ENCODE results near the gene RHOBTB3.

Gene RHOBTB3

DNA sequence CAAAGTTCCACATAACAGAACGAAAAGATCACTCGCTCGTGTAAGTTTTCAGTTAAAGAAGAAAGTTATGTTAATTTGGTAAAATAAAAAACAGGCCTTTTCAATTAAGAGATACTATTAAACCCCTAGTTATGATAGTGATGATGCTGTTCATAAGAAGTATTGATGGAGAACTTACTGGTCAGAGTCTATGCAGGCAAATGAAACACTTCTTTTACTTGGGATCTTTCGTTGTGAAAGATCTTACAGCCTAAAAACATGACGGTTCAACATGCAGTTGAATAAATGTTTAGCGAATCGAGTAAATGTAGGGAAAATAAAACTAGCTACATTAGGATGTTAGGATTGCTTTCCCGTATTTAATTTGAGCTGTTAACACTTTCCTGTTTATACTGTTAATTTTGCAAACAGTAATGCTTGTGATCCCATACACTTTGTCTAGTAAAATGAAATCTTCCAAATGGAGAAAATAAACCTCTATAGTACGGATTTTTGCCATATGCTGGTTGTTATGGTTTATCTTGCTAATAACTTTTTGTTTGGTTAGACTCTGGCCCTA lies 2.0 kb downstream of the RHOBTB3 start:
- TF ChIP-seq, protein P1, sequence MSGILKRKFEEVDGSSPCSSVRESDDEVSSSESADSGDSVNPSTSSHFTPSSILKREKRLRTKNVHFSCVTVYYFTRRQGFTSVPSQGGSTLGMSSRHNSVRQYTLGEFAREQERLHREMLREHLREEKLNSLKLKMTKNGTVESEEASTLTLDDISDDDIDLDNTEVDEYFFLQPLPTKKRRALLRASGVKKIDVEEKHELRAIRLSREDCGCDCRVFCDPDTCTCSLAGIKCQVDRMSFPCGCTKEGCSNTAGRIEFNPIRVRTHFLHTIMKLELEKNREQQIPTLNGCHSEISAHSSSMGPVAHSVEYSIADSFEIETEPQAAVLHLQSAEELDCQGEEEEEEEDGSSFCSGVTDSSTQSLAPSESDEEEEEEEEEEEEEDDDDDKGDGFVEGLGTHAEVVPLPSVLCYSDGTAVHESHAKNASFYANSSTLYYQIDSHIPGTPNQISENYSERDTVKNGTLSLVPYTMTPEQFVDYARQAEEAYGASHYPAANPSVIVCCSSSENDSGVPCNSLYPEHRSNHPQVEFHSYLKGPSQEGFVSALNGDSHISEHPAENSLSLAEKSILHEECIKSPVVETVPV (CRISPR knock-in tag; IDR thresholded peaks at IDR 0.05) = no peak
- TF ChIP-seq, protein P2, sequence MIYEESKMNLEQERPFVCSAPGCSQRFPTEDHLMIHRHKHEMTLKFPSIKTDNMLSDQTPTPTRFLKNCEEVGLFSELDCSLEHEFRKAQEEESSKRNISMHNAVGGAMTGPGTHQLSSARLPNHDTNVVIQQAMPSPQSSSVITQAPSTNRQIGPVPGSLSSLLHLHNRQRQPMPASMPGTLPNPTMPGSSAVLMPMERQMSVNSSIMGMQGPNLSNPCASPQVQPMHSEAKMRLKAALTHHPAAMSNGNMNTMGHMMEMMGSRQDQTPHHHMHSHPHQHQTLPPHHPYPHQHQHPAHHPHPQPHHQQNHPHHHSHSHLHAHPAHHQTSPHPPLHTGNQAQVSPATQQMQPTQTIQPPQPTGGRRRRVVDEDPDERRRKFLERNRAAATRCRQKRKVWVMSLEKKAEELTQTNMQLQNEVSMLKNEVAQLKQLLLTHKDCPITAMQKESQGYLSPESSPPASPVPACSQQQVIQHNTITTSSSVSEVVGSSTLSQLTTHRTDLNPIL (CRISPR knock-in tag; IDR thresholded peaks at IDR 0.05; ENCODE audit: low read depth) = no peak
- TF ChIP-seq, protein P3, sequence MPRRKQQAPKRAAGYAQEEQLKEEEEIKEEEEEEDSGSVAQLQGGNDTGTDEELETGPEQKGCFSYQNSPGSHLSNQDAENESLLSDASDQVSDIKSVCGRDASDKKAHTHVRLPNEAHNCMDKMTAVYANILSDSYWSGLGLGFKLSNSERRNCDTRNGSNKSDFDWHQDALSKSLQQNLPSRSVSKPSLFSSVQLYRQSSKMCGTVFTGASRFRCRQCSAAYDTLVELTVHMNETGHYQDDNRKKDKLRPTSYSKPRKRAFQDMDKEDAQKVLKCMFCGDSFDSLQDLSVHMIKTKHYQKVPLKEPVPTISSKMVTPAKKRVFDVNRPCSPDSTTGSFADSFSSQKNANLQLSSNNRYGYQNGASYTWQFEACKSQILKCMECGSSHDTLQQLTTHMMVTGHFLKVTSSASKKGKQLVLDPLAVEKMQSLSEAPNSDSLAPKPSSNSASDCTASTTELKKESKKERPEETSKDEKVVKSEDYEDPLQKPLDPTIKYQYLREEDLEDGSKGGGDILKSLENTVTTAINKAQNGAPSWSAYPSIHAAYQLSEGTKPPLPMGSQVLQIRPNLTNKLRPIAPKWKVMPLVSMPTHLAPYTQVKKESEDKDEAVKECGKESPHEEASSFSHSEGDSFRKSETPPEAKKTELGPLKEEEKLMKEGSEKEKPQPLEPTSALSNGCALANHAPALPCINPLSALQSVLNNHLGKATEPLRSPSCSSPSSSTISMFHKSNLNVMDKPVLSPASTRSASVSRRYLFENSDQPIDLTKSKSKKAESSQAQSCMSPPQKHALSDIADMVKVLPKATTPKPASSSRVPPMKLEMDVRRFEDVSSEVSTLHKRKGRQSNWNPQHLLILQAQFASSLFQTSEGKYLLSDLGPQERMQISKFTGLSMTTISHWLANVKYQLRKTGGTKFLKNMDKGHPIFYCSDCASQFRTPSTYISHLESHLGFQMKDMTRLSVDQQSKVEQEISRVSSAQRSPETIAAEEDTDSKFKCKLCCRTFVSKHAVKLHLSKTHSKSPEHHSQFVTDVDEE (CRISPR knock-in tag; IDR thresholded peaks at IDR 0.05) = no peak
- TF ChIP-seq ESRRG (CRISPR knock-in tag; IDR thresholded peaks at IDR 0.05) = no peak
- TF ChIP-seq, protein P4, sequence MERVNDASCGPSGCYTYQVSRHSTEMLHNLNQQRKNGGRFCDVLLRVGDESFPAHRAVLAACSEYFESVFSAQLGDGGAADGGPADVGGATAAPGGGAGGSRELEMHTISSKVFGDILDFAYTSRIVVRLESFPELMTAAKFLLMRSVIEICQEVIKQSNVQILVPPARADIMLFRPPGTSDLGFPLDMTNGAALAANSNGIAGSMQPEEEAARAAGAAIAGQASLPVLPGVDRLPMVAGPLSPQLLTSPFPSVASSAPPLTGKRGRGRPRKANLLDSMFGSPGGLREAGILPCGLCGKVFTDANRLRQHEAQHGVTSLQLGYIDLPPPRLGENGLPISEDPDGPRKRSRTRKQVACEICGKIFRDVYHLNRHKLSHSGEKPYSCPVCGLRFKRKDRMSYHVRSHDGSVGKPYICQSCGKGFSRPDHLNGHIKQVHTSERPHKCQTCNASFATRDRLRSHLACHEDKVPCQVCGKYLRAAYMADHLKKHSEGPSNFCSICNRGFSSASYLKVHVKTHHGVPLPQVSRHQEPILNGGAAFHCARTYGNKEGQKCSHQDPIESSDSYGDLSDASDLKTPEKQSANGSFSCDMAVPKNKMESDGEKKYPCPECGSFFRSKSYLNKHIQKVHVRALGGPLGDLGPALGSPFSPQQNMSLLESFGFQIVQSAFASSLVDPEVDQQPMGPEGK (CRISPR knock-in tag; IDR thresholded peaks at IDR 0.05; ENCODE audit: borderline replicate concordance) = no peak; the same call in 1 of the 2 replicates
- TF ChIP-seq CSDC2 (CRISPR knock-in tag; IDR thresholded peaks at IDR 0.05) = no peak
- TF ChIP-seq ISL1 (CRISPR knock-in tag; IDR thresholded peaks at IDR 0.05) = no peak
- no peak for TF ChIP-seq TCF4 (CRISPR knock-in tag; IDR thresholded peaks at IDR 0.05; ENCODE audit: borderline replicate concordance)
- no peak for TF ChIP-seq ZNF565 (CRISPR knock-in tag; conservative IDR thresholded peaks at IDR 0.05; ENCODE audit: low read depth)
- no peak for TF ChIP-seq ZNF70 (CRISPR knock-in tag; IDR thresholded peaks at IDR 0.05)
- no peak for TF ChIP-seq ZFP3 (CRISPR knock-in tag; IDR thresholded peaks at IDR 0.05)
- TF ChIP-seq BACH2 (CRISPR knock-in tag; IDR thresholded peaks at IDR 0.05; ENCODE audit: borderline replicate concordance) = no peak
- no peak for TF ChIP-seq GLIS3 (CRISPR knock-in tag; IDR thresholded peaks at IDR 0.05)
- TF ChIP-seq ARNTL (CRISPR knock-in tag; IDR thresholded peaks at IDR 0.05; ENCODE audit: borderline replicate concordance, low read depth) = no peak
- no peak for TF ChIP-seq ZC3H10 (CRISPR knock-in tag; IDR thresholded peaks at IDR 0.05)
- TF ChIP-seq ZFP30 (CRISPR knock-in tag; IDR thresholded peaks at IDR 0.05) = no peak
- ATAC-seq = no peak

DNA sequence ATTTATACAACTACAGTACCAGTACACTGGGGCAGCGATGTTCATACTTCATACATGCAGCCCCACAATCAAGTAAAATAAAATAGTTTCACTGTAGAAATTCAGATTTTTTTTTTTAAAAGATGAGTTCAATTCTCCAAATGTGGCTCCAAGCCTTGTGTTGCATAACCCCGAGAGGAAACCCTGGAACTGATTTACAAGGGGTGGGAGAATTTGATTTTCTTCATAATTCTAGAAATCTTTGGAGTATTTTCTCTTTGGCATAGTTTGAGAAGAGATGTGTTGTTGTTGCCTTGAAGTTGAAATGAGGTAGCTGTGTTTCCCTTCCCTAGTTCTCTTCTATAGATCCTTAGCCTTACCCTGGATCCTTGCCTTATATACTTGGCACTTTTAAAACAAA lies 3.1 kb downstream of the RHOBTB3 start:
- TF ChIP-seq ZC3H10 (CRISPR knock-in tag; IDR thresholded peaks at IDR 0.05) = no peak
- no peak for TF ChIP-seq PPARA (CRISPR knock-in tag; IDR thresholded peaks at IDR 0.05; ENCODE audit: borderline replicate concordance)
- TF ChIP-seq, protein P3 (CRISPR knock-in tag; IDR thresholded peaks at IDR 0.05) = no peak
- TF ChIP-seq, protein P4 (CRISPR knock-in tag; IDR thresholded peaks at IDR 0.05; ENCODE audit: borderline replicate concordance) = no peak
- no peak for TF ChIP-seq ISL1 (CRISPR knock-in tag; IDR thresholded peaks at IDR 0.05)
- no peak for TF ChIP-seq TCF4 (CRISPR knock-in tag; IDR thresholded peaks at IDR 0.05; ENCODE audit: borderline replicate concordance)
- no peak for TF ChIP-seq OSR1 (CRISPR knock-in tag; IDR thresholded peaks at IDR 0.05)
- no peak for TF ChIP-seq SNAI2 (CRISPR knock-in tag; IDR thresholded peaks at IDR 0.05)
- TF ChIP-seq, protein P1 (CRISPR knock-in tag; IDR thresholded peaks at IDR 0.05) = no peak
- TF ChIP-seq ARNTL (CRISPR knock-in tag; IDR thresholded peaks at IDR 0.05; ENCODE audit: borderline replicate concordance, low read depth) = no peak
- no peak for TF ChIP-seq ZNF70 (CRISPR knock-in tag; IDR thresholded peaks at IDR 0.05)
- TF ChIP-seq ZNF8 (CRISPR knock-in tag; IDR thresholded peaks at IDR 0.05) = no peak
- TF ChIP-seq BACH2 (CRISPR knock-in tag; IDR thresholded peaks at IDR 0.05; ENCODE audit: borderline replicate concordance) = no peak
- TF ChIP-seq RARB (CRISPR knock-in tag; IDR thresholded peaks at IDR 0.05) = no peak
- TF ChIP-seq, protein P5, sequence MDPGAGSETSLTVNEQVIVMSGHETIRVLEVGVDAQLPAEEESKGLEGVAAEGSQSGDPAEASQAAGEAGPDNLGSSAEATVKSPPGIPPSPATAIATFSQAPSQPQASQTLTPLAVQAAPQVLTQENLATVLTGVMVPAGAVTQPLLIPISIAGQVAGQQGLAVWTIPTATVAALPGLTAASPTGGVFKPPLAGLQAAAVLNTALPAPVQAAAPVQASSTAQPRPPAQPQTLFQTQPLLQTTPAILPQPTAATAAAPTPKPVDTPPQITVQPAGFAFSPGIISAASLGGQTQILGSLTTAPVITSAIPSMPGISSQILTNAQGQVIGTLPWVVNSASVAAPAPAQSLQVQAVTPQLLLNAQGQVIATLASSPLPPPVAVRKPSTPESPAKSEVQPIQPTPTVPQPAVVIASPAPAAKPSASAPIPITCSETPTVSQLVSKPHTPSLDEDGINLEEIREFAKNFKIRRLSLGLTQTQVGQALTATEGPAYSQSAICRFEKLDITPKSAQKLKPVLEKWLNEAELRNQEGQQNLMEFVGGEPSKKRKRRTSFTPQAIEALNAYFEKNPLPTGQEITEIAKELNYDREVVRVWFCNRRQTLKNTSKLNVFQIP (CRISPR knock-in tag; IDR thresholded peaks at IDR 0.05; ENCODE audit: borderline replicate concordance, low read depth) = no peak
- no peak for TF ChIP-seq GLIS3 (CRISPR knock-in tag; IDR thresholded peaks at IDR 0.05)

More for the DNA sequence above, 3.1 kb downstream of the RHOBTB3 start:
- no peak for ATAC-seq

All from SK-N-SH treated with all-trans-retinoic acid at 6 μM for 48 hours (cell line).